Measurements from ENCODE around the gene PGAP1.

The PGAP1 gene

GRCh38 chr2:196809260-196809659 is 117.2 kb downstream of the PGAP1 start, which contains the start of gene C2orf66:
Gene C2orf66 (minus strand): TSS chr2:196809355. CDS start chr2:196809336, 19 bp downstream.
- no peak for TF ChIP-seq SIN3A (IDR thresholded peaks at IDR 0.05; ENCODE audit: borderline replicate concordance, insufficient read depth, low read length)
- no peak for TF ChIP-seq REST (IDR thresholded peaks at IDR 0.05; ENCODE audit: insufficient read depth in 1 of 2, low read depth in 2 of 2, low read length in 2 of 2)
- no peak for TF ChIP-seq TAF1 (IDR thresholded peaks at IDR 0.05; ENCODE audit: borderline replicate concordance, insufficient read depth, low read length)
- TF ChIP-seq FOXP2 (optimal IDR thresholded peaks at IDR 0.05; ENCODE audit: borderline replicate concordance, extremely low read depth, extremely low read length, insufficient read depth): no peak
- TF ChIP-seq POLR2AphosphoS5 (IDR thresholded peaks at IDR 0.05; ENCODE audit: low read depth, low read length): no peak

- TF ChIP-seq FOXP2 (optimal IDR thresholded peaks at IDR 0.05; ENCODE audit: borderline replicate concordance, extremely low read depth, extremely low read length, insufficient read depth) (no peak), TAF1 (IDR thresholded peaks at IDR 0.05; ENCODE audit: borderline replicate concordance, insufficient read depth, low read length) (no peak), SIN3A (IDR thresholded peaks at IDR 0.05; ENCODE audit: borderline replicate concordance, insufficient read depth, low read length) (no peak), REST (IDR thresholded peaks at IDR 0.05; ENCODE audit: insufficient read depth in 1 of 2, low read depth in 2 of 2, low read length in 2 of 2) (no peak), POLR2AphosphoS5 (IDR thresholded peaks at IDR 0.05; ENCODE audit: low read depth, low read length) (no peak)
Observed at GRCh38 chr2:196808083-196808665, 118.3 kb downstream of the PGAP1 start.

DNA sequence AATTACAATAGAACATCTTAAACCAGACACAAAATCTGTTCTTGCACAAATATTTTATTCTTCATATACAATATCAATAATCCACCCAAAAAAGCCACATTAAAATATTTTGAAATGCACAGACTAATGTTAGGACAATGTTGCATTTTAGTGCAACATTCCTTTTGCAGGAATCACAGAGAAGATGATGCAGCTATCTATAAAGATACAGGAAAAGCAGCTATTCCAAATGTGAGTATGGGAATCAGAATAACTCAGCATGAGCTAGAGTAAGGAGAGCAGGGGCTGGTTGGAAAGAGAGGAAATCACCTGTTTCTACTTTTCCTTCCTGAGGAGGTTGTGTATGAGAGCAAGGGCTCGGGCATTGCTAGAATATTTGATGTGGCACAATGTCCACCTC is 122.1 kb downstream of the PGAP1 start:
- TF ChIP-seq POLR2AphosphoS5 (IDR thresholded peaks at IDR 0.05; ENCODE audit: low read depth, low read length) (no peak), TAF1 (IDR thresholded peaks at IDR 0.05; ENCODE audit: borderline replicate concordance, insufficient read depth, low read length) (no peak), FOXP2 (optimal IDR thresholded peaks at IDR 0.05; ENCODE audit: borderline replicate concordance, extremely low read depth, extremely low read length, insufficient read depth) (no peak), REST (IDR thresholded peaks at IDR 0.05; ENCODE audit: insufficient read depth in 1 of 2, low read depth in 2 of 2, low read length in 2 of 2) (no peak), SIN3A (IDR thresholded peaks at IDR 0.05; ENCODE audit: borderline replicate concordance, insufficient read depth, low read length) (no peak)

DNA sequence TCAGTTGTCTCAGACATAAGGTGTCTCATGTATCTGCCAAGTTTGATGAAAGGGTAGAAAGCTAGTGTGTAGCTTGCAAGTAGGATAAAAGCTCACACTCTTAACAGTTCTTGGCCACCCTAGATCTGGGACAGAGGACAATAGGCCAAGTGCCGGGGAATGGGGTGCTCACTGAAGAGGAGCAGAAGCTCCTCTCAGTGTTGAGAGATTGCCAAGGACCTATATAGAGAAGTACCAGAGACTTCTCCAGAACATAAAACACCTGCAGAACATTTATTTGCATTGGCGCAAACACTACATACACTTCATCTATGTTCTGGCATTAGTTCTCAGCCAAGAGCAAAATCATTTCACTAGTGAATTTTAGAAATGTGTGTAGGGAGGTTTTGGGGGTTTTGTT is 124.1 kb downstream of the PGAP1 start:
- TF ChIP-seq REST (IDR thresholded peaks at IDR 0.05; ENCODE audit: insufficient read depth in 1 of 2, low read depth in 2 of 2, low read length in 2 of 2) (no peak), FOXP2 (optimal IDR thresholded peaks at IDR 0.05; ENCODE audit: borderline replicate concordance, extremely low read depth, extremely low read length, insufficient read depth) (no peak)
